22Rv1 (cell line): ENCODE measurements around the gene STH.
"Not testable (repeated sequence)": the region's sequence is repeated elsewhere in the genome, so short reads cannot be mapped to it uniquely, and the experiment has no call there.

Source experiments
- ZFX ChIP-seq: fragments of 450-650 bp; IDR thresholded peaks from 2 replicates; pipeline ENCODE4 v1.6.1; 2017; ENCODE audit warnings: antibody characterized with exemption, borderline replicate concordance
- TF ChIP-seq, protein P1 (sequence below): fragments of 450-650 bp; IDR thresholded peaks from 2 replicates; pipeline ENCODE4 v1.5.1; 2017; ENCODE audit warnings: mild to moderate bottlenecking

DNA sequence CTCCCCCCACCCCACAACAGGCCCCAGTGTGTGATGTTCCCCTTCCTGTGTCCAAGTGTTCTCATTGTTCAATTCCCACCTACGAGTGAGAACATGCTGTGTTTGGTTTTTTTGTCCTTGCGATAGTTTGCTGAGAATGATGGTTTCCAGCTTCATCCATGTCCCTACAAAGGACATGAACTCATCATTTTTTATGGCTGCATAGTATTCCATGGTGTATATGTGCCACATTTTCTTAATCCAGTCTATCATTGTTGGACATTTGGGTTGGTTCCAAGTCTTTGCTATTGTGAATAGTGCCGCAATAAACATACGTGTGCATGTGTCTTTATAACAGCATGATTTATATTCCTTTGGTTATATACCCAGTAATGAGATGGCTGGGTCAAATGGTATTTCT lies 42.3 kb upstream of the STH start:
- TF ChIP-seq, protein P1, sequence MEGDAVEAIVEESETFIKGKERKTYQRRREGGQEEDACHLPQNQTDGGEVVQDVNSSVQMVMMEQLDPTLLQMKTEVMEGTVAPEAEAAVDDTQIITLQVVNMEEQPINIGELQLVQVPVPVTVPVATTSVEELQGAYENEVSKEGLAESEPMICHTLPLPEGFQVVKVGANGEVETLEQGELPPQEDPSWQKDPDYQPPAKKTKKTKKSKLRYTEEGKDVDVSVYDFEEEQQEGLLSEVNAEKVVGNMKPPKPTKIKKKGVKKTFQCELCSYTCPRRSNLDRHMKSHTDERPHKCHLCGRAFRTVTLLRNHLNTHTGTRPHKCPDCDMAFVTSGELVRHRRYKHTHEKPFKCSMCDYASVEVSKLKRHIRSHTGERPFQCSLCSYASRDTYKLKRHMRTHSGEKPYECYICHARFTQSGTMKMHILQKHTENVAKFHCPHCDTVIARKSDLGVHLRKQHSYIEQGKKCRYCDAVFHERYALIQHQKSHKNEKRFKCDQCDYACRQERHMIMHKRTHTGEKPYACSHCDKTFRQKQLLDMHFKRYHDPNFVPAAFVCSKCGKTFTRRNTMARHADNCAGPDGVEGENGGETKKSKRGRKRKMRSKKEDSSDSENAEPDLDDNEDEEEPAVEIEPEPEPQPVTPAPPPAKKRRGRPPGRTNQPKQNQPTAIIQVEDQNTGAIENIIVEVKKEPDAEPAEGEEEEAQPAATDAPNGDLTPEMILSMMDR: not testable (repeated sequence)
- TF ChIP-seq ZFX: not testable (repeated sequence)
